Activated CD4-positive, CD25-positive, alpha-beta regulatory T cell treated with anti-CD3 and anti-CD28 coated beads, Interleukin-2, amount 50 U/mL, for 24 hours (primary cell): ENCODE data around the gene MYO5C.
A peak's percentile ranks its signal among the peaks of the same experiment; 100 is the strongest.
"Not testable (repeated sequence)": the region's sequence is repeated elsewhere in the genome, so short reads cannot be mapped to it uniquely, and the experiment has no call there.

Experiments used
- ATAC-seq, 2 donors: fragments of 150-1000 bp; cut with Tn5 transposase; one replicate each; pipeline ENCODE4 v1.10.0; 2021; ENCODE audit warnings: mild to moderate bottlenecking in 1 of 2, moderate library complexity in 1 of 2

MYO5C gene

DNA sequence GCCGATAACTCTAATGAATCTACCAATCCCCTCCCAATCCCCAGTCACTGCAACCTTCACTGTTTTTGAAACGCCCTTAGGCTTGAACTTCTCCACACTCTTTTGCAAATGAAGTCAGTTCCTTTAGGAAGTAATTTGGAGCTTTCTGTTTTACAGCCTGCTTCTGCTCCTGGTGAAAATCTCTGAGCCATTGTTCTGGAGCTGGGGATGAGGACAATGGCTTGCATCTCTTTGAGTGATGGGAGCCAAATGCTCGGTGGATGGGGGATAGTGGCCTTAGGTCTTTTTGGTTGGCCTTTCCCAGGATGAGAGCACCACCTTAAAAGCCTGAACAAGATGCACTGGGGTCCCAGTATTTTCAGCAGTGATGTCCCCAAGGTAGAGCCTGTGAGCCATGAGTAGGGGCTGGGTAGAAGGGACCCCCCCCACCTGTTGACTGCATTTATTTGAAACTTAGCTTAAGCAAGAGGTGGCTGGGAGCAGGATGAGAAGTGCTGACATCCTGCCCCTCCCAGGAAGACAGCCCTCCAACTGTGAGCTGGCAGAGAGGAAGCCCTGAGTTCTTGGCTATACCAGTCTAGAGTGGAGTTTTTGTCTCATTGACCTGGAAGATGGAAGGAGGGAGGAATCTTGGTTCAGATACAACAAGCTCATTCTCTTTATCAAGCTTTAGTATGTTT, 7.6 kb upstream of the MYO5C start:
- ATAC-seq: no peak

DNA sequence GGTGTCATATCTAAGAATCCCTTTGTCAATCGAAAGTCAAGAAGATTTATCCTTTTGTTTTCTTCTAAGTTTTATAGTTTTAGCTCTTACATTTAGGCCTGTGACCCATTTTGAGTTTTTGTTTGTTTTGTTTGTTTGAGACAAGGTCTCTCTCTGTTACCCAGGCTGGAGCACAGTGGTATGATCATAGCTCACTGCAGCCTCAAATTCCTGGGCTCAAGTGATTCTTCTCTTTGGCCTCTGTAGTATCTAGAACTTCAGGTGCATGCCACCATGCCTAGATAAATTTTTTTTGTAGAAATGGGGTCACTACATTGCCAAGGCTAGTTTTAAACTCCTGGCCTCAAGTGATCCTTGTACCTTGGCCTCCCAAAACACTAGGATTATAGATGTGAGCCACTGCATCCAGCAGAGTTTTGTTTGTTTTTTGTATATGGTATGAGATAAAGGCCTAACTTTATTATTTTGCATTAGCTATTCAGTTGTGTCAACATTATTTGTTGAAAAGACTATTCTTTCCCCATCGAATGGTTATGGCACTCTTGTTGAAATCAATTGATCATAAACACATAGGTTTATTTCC, 5.8 kb upstream of the MYO5C start:
- no peak for ATAC-seq

DNA sequence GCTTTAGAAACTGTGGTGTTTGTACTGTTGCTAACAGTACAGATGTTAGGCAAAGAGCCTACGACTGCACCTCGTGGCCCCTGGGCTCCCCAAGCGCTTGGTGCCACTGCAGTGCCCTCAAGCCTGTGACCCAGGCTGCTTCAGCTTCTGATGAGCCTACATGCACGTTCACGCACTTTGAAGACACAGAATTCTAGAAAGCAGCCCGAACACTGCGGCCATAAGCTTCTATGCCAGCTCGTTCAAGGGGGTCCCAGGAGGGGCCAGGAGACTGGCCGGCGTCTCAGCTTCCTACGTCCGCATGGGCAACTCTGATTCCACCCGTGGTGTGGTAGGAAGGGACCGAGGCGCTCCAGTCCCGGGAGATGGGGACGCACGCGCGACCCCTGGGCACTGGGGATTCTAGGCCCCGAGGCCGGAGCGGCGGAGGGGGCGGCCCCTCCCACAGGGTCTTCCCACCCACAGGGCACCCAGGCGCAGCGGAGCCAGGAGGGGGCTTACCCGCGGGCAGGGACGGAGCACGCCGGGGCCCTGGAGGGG, 653 bp downstream of the MYO5C start:
- no peak for ATAC-seq

DNA sequence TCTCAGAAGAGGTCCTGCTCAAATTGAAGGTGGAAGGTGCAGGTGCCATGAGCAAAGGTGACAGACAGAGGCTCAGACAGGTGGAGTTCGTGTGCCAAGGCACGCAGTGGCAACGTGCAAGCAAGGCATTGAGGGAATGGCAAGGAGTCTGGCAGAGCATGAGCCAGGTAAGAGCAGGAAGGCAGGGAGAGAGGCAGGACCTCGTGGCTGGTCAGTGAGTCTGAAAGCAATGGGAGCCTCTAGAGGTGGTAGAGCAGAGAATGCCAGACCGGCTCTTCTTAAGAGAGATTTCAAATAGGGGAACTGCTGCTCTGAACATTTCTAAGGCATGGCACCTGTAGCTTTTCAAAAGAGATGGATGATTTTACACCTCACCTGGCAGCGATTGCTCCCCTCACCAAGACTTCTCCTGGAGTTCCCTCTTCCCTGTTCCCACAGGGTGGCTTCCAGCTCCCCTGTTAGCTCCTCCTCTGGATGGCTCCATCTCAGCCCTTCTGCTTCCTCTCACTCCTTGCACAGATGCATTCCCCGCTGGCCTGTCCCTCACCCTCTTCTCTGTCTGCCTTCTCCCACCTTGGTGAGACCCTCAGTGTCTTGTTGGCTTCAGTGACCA, 2.7 kb downstream of the MYO5C start:
- ATAC-seq: no peak

DNA sequence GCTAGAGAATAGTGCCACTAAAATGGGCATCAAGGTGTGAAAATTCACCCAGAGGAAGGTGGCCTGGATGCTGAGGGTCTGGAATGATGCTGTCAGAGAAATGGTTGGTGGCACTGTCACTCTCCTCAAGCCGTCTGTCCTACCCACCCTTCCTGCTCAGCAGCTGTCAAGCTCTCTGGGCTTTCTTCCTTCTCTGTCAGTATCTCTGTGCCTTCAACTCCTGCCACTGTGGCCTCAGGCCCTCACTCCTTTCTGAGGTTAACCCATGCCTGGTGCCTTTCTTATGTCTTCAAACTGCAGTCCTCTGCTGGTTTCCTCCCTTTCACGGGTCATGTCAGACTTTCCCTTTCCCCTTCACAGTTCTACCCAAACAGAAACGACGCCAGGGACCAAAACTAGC, 4.4 kb downstream of the MYO5C start:
- no peak for ATAC-seq

DNA sequence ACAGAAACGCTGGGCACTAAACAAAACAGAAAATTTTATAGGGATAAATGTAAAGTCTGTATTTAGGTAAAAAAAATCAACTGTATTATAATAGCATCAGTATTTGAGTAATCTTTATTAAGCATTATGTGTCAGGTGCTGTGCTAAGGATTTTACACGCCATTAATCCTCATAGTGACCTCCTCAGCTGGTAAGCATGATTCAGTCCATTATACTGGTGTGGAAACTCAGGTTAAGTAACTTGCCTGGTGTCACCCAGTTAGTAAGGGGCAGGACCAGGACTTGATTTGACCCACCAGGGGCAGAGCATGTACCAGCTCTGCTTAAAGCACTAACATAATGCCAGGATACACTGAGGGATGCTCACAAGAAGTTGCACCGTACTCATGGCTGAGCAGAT, 4.8 kb downstream of the MYO5C start:
- ATAC-seq: peak in 1 of 2 donors; percentile 17

DNA sequence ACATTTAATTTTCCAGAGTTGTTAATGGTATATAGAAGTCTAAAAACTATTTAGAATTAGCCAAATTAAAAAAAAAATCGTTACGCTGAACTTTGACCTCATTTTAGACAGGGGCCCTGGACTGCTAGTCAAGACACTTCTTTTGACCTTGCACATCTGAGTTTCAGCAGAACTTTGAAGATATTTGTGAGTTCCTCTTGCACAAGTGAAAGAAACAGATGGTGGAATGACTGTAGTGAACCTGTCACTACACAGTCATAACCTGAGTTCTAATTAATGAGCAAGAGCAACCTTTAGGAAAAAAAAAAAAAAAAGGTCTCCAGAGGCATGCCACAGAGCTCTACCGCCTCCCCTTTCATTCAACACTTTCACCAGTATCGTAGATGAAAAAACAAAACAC, 5.3 kb downstream of the MYO5C start:
- ATAC-seq: peak; percentile 80 to 81

DNA sequence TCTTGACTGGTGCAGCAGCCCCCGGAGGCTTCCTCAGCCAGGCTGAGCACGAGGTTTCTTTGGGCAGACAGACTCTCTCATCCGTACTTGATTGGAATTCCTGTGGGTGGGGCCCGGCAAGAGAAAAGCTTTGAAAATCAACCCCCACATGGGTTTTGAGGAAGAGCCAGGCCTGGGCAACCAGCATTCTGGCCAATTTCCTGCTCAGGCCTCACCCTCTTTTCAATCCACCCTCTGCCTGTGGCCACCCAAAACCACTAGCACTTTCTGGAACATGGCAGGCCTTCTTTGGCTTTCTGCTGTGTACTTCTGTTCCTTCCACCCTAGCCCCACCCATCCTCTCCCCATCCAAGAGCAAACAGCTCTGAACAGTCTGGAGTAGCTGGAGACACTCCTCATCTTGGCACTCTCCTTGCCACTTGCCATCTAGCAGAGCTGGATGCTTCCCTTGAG, 5.9 kb downstream of the MYO5C start:
- no peak for ATAC-seq

DNA sequence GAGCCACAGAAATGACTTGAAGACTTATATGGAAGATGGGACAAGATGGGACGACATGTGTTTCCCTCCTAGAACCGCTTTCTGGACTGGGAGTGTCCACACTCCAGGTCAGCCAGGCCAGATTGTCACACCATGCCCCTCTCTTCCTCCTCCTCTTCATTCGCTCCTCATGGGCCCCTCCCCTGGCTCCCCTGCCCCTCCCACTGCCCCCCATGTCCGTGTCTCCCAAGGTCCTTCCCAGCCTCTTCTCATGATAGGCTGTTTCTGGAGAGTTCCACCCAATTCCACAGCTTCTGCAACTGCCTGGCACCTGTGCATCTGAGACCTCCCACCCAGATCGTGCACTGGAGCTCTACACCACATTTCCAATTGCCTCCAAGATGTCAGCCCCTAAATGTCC, 6.6 kb downstream of the MYO5C start:
- ATAC-seq: no peak

DNA sequence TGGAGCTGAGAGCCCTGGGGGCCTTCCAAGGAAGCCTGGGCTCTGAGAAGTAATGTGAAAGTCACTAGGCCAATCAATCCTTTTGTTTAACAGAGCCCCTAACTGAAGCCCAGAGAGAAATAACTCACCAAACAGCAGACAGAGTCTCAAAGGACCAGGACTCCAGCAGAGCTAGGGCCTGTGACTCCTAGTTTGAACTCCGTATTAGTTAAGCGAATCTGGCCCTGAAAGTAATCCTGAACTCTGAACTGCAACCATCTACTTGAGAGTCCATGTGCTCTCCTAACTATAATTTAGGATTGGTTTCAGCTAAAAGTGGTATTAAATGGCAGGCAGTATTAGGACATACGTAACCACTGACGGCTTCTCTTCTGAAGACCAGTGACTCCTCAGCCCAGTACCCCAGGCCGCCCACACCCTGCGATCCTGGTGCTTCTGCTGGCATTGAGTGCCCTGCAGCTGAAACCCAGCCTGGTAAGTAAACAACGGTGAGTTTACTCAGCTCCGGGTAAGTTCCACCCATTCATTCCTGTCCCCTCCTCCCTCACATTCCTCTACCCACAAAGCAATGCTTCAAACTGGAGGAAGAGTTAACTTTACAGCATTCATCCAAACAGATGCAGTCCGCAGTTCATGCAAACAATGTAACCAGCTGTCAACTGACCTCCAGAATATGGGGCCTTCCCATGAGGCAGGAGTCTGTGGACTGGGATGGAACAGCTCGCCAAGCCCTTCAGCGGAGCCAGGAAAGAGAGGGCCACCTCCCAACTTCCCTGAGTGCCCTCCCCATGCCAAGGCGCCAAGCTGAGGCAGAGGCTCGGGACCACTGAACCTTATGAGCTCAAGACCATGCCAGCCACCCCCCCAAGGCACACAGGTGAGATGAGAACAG, 7.3 kb downstream of the MYO5C start:
- no peak for ATAC-seq

DNA sequence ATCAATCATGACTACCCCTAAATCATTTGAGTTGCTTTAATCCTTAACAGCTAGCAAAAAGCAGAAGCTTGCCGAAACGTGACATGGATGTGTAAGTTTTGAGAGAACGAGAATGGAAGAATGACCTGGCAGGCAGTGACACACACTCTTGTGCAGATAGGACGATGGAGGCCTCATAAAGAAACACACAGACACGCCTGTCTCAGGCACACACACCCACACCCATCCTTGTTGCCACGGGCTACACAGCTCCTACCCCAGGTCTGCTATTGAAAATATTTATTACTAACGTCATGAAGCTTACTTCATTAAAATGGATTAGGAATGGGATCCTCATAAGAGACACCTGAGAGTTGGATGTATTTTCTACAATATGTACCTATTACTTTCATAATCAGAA, 8.5 kb downstream of the MYO5C start:
- ATAC-seq: no peak

DNA sequence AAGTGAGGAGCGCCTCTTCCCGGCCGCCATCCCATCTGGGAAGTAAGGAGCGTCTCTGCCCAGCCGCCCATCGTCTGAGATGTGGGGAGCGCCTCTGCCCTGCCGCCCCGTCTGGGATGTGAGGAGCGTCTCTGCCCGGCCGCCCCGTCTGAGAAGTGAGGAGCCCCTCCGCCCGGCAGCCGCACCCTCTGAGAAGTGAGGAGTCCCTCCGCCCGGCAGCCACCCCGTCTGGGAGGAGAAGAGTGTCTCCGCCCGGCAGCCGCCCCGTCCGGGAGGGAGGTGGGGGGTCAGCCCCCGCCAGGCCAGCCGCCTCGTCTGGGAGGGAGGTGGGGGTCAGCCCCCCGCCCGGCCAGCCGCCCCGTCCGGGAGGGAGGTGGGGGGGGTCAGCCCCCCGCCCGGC, 9.7 kb downstream of the MYO5C start:
- ATAC-seq: not testable (repeated sequence)

DNA sequence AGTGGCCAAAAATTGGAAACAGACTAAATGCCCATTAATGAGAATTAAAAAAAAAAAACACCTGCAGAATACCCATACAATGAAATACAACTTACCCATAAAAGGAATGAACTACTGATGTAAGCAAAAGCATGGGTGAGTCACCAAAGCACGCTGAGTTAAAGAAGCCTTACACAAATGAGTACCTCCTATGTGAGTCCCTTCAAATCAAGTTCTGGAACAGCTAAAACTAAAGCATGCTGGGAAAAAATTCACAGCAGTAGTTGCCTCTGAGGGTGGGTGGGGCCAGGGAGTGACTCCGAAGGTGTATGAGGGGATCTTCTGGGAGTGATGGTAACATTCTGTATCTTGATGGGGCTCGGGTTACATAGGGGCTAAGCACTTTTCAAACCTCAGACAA, 11.4 kb downstream of the MYO5C start:
- ATAC-seq: peak; percentile 58 to 82

DNA sequence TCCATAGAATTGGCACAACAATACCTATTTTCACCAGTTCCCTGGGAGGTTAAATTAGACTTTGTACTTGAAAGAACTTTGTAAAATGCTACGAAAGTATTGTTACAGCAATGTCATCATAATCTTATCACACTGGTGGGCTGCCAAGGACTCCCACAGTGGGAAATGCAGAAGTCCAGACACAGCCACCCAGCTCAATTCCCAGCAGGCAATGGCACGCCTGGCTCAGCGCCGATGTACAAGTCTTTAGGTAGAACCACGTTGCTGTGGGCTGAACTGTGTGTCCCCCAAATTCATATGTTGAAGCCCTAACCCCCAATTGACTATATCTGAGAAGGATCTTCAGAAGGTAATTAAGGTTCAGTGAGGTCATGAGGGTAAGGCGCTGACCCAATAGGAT, 12.3 kb downstream of the MYO5C start:
- ATAC-seq: no peak

DNA sequence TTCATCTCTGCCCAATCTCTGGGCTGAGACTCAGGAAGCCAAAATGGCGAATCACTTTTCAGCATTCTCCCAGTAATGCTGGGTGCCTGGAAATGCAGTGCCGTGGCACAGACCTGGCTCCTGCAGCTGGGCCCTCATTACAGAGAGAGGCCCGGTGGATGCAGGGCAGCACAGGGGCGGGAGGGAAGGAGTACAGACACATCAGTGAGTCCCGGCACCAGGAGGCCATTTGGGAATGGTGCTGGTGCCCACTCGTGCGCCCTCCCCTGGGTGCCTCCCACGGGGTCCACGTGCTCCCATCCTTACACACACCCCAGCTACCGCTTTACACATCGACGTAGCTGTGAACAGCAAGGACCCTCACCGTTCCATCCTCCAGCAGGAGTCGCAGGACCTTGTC, 13.2 kb downstream of the MYO5C start:
- ATAC-seq: no peak

DNA sequence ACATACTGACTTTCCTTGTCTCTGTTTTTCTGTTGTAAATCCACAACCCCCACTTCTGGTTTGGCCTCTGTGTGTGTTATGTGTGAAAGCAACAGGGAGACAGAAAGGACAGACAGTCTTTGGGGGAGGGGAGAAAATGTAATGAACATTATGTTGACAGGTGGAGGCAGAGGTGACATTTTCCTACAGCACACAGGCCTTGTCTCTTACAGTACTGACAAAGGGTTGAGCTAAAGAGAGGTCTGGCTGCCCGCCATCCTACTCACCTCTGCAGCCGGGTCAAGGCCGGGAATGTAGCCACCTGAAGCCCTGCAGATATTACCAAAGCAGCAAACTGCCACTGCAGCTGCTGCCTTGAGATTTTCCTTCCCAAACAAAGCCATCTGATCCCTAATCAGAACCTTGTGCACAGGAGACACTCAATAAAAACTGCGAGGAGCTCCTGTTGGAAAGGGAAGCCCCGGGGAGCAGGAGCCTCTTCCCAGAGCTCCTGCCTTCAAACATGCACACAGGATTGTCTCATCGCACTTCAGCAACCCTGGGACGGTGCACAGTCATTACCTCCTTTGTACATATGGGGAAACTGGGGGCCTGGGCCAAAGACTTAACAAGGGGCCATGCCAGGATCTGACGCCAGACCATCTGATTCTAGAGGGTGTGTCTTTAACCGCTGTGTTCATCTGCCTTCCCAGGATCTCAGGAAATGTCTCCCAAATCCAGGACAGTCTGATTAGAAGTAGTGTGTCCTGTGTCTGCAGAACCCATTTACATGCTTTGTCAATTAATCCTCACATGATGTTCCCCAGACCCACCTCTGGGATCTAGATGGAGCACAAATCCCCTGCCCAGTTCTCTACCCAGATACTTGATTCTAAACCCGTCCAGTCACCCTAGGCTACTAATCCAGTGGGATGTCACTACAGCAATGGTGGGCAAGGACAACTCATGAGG, 14.2 kb downstream of the MYO5C start:
- no peak for ATAC-seq

DNA sequence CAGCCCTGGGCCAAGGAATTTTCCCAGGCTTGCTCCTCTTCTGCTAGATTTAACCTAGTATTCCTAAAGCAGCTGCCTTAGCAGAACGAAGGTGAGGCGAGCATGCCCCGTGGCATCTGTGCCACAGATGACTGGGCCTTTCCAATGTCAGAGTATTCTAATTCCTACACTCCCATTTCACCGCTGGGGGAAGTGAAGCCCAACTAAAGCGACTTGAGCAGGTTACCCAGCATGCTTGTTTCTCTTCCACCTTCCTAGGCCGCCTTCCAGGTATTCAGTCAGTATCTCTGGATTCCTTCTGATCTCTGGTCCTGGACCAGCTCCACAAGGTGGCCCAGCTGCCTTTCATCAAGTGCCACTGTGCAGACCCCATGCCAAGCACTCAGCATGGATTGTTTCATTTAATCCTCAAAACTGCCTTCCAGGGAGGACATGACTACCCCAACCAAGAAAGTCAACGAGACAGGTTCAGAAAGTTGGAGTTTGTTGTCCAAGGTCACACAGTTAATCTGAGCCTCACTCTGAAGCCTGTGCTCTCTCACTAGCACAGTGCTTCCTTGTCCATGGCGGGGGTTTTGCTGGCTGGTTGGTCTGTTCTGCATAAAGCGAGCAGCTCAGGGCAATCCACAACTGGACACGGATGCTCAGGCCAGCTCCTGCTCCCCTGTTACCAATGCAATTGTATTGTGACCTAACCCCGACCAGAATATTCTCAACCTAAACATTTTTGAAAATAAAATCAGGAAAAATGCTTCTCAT, 15.1 kb downstream of the MYO5C start:
- ATAC-seq: no peak

DNA sequence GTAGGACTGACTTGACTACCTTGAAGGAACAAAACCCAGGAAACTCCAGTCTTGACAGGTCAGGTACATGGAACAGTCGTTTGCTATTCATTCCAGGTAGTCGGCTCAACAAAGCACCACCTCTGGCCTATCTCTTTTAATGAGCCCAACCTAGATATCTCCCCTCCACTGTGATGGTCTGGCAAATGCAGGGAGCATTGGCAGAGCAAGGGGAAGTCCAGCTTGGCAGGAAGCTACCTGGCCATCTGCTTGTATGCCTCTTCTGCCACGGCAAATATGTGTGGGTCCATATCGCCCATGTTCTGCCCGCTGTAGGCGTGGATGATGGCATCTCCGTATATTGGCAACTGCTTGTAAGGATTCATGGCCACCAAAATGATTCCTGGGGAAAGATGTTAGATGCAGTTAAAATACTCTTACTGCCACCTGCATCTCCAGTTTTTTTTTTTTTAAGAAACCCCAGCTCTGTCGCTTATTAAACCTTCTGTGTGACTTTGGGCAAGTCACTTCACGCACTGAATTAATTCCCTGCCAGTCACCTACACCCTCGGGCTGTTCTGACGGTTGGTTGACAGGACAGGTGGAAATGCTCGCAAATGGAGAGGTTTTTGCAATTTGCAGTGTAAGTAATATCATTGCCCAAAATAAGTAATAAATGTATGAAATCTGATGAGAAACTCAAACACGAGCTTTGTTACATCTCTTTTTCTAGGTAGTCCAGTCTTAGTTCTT, 16.8 kb downstream of the MYO5C start:
- ATAC-seq: no peak

DNA sequence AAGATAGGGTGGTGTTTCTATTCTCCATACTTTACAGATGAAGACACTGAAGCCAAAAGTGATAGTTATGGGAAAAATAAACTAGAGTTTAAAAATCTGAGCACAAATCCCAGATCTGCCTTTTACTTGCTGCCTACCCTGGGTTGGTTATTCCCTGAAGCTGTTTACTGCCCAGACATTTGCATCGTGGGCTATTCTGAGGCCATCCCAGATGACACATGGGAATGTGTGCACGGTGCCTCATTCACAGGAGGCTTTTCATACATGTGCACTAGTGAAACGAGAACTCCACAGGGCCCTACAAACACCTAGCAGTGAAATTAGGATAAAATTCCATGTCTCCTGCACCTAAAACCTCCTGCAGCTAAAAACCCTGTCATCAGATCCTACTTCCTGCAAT, 17.5 kb downstream of the MYO5C start:
- no peak for ATAC-seq

DNA sequence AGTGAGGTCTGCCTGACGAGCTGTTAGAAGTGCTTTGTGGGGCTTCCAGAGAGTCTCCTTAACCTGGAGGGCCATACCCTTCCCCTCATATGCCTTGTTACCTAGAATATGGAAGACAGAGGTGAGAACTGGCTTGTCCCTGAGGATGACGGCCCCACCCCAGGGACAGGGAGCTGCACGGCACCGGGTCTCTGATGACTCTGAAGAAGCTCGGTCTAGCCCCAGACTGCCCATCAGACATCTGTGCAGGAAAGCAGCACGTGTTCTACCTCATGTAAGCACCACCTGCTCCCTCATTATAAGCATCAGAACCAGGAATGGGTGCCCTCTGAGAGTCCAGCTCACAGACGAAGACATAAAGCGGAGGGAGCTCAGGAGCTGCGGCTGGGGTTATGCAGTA, 18.0 kb downstream of the MYO5C start:
- no peak for ATAC-seq
